Measurements from ENCODE around the gene POFUT2. TPM values are rescaled to one million over a fixed set of nuclear protein-coding genes. Genes with fewer than 3 reads are reported as not detected.

The POFUT2 gene
- total RNA-seq, 1 experiment from 2014 or later: 31.4 TPM

GRCh38 chr21:45256912-45257672, 30.6 kb downstream of the POFUT2 start:
- intact Hi-C loops (cut with micrococcal nuclease; ENCODE audit: unreplicated experiment): no loop called here
- BruUV-seq (replicated peaks): no TSS peak
- no peaks in the 10 kb centered on the region for H3K4me1 Mint-ChIP-seq (ENCODE audit: low read depth, unreplicated experiment)
- CTCF ChIA-PET: no interaction called here
- no peak overlapping the region for H3K4me3 Mint-ChIP-seq (ENCODE audit: low read depth, unreplicated experiment)
- H3K9me3 Mint-ChIP-seq (ENCODE audit: low read depth, unreplicated experiment): no peaks in the 10 kb centered on the region
- peaks cover 19% of the 10 kb centered on the region for H3K27me3 Mint-ChIP-seq (ENCODE audit: unreplicated experiment)
- DNase-seq: no peak
- H3K36me3 Mint-ChIP-seq (ENCODE audit: insufficient read depth, unreplicated experiment): no peaks in the 10 kb centered on the region
- TF ChIP-seq CTCF (IDR thresholded peaks at IDR 0.05; ENCODE audit: unreplicated experiment): no peak
- no peak overlapping the region for H3K27ac Mint-ChIP-seq (ENCODE audit: unreplicated experiment)

GRCh38 chr21:45256021-45256911, 31.4 kb downstream of the POFUT2 start:
- TF ChIP-seq CTCF (IDR thresholded peaks at IDR 0.05; ENCODE audit: unreplicated experiment): no peak
- no peak for DNase-seq
- peaks cover 28% of the 10 kb centered on the region for H3K27me3 Mint-ChIP-seq (ENCODE audit: unreplicated experiment)
- intact Hi-C loops (cut with micrococcal nuclease; ENCODE audit: unreplicated experiment): no loop called here
- no peak overlapping the region for H3K27ac Mint-ChIP-seq (ENCODE audit: unreplicated experiment)
- H3K4me1 Mint-ChIP-seq (ENCODE audit: low read depth, unreplicated experiment): no peaks in the 10 kb centered on the region
- CTCF ChIA-PET: no interaction called here
- H3K9me3 Mint-ChIP-seq (ENCODE audit: low read depth, unreplicated experiment): no peaks in the 10 kb centered on the region
- no peaks in the 10 kb centered on the region for H3K36me3 Mint-ChIP-seq (ENCODE audit: insufficient read depth, unreplicated experiment)
- BruUV-seq (replicated peaks): no TSS peak
- no peak overlapping the region for H3K4me3 Mint-ChIP-seq (ENCODE audit: low read depth, unreplicated experiment)

- intact Hi-C loops (cut with micrococcal nuclease; ENCODE audit: unreplicated experiment): no loop called here
- CTCF ChIA-PET: no interaction called here
- DNase-seq: peak; percentile 28
- no peaks in the 10 kb centered on the region for H3K9me3 Mint-ChIP-seq (ENCODE audit: low read depth, unreplicated experiment)
- H3K27me3 Mint-ChIP-seq (ENCODE audit: unreplicated experiment): peaks cover 35% of the 10 kb centered on the region
- no peak for TF ChIP-seq CTCF (IDR thresholded peaks at IDR 0.05; ENCODE audit: unreplicated experiment)
- H3K27ac Mint-ChIP-seq (ENCODE audit: unreplicated experiment): no peak overlapping the region
- no peaks in the 10 kb centered on the region for H3K4me1 Mint-ChIP-seq (ENCODE audit: low read depth, unreplicated experiment)
- no peaks in the 10 kb centered on the region for H3K36me3 Mint-ChIP-seq (ENCODE audit: insufficient read depth, unreplicated experiment)
- no peak overlapping the region for H3K4me3 Mint-ChIP-seq (ENCODE audit: low read depth, unreplicated experiment)
- no TSS peak for BruUV-seq (replicated peaks)
Measured at GRCh38 chr21:45255381-45256020, 32.2 kb downstream of the POFUT2 start.

GRCh38 chr21:45254460-45254930, 33.2 kb downstream of the POFUT2 start:
- H3K4me1 Mint-ChIP-seq (ENCODE audit: low read depth, unreplicated experiment): no peaks in the 10 kb centered on the region
- CTCF ChIA-PET: no interaction called here
- H3K36me3 Mint-ChIP-seq (ENCODE audit: insufficient read depth, unreplicated experiment): no peaks in the 10 kb centered on the region
- H3K9me3 Mint-ChIP-seq (ENCODE audit: low read depth, unreplicated experiment): no peaks in the 10 kb centered on the region
- no peak for DNase-seq
- BruUV-seq (replicated peaks): no TSS peak
- H3K27me3 Mint-ChIP-seq (ENCODE audit: unreplicated experiment): peaks cover 45% of the 10 kb centered on the region
- no peak for TF ChIP-seq CTCF (IDR thresholded peaks at IDR 0.05; ENCODE audit: unreplicated experiment)
- no peak overlapping the region for H3K4me3 Mint-ChIP-seq (ENCODE audit: low read depth, unreplicated experiment)
- no peak overlapping the region for H3K27ac Mint-ChIP-seq (ENCODE audit: unreplicated experiment)
- intact Hi-C loops (cut with micrococcal nuclease; ENCODE audit: unreplicated experiment): no loop called here
